ENCODE data around the gene FCN2. TPM values are rescaled to one million over a fixed set of nuclear protein-coding genes. Genes with fewer than 3 reads are reported as not detected.

The FCN2 gene
- total RNA-seq, 2 donors from 2014 or later = not detected

DNA sequence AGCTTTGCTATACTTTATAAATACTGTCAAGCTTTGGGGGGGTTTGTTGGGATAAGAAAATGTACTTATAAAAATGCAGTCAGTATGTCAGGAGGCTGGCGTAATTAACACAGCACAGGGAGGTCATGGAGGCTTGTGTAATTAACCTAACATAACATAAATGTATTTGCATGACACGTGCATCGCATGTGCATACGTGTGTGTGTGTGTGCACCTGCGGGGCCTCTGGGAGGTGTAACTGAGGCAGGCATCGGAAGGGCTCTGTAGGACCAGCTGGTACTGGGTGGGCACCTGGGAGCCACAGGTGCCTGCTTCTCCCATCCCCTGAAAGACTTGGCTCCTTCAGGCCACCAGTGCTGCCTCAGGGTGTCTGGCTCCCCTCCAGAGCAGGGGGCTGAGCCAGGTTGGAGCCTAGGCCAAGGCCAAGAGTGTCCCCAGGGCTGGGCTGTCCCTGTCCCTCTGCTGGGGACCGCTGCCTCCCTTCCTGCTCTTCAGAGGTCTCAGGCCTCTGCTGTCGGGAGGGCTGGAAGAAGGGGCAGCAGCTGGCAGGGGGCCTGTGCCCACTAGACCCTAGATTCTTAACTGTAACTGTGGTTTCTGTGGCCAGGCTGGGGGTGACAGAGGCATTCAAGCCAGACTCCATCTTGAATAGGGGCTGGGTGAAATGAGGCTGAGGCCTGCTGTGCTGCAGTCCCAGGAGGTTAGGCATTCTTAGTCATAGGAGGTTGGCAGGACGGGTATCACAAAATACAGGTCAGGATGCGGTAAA is 9.0 kb downstream of the FCN2 start:
- Histone ChIP-seq H3K27me3 (no peaks in the 10 kb centered on the region), H3K27ac (no peak overlapping the region), H3K4me1 (no peaks in the 10 kb centered on the region), H3K4me3 (no peak overlapping the region), H3K36me3 (replicated peaks in 1 of 2; ENCODE audit: insufficient read depth in 1 of 2, low read depth in 2 of 2) (no peaks in the 10 kb centered on the region), H3K9me3 (no peaks in the 10 kb centered on the region)
- intact Hi-C loops (cut with DNase I) = no loop called here
- 80 to 84% methylated on average over 10 of the region's 10 CpGs for WGBS, 2 donors
- no peak for TF ChIP-seq POLR2A (IDR thresholded peaks at IDR 0.05)
- no peak for TF ChIP-seq CTCF (IDR thresholded peaks at IDR 0.05)
- DNase-seq (no peak), ATAC-seq (no peak)

DNA sequence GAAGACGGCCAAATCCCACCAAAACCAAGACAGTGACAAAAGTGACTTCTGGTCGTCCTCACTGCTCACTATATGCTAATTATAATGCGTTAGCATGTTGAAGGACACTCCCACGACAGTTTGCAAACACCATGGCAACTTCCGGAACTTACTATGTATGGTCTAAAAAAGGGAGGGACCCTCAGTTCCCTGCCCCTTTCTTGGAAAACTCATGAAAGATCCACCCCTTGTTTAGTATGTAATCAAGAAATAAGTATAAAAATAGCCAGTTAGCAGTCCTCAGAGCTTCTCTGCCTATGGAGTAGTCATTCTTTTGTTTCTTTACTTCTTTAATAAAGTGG is 9.5 kb downstream of the FCN2 start:
- 60 to 67% methylated on average over 5 of the region's 5 CpGs for WGBS, 2 donors
- intact Hi-C loops (cut with DNase I) = no loop called here
- peak in 1 of 4 donors; percentile 0 for DNase-seq

GRCh38 chr9:134891053-134891452 is 10.4 kb downstream of the FCN2 start:
- H3K4me3 ChIP-seq = no peak overlapping the region
- no peaks in the 10 kb centered on the region for H3K36me3 ChIP-seq (replicated peaks in 1 of 2; ENCODE audit: insufficient read depth in 1 of 2, low read depth in 2 of 2)
- no peak for DNase-seq
- TF ChIP-seq POLR2A (IDR thresholded peaks at IDR 0.05) (no peak), CTCF (IDR thresholded peaks at IDR 0.05) (no peak)
- peaks cover 0 to 4% (median 0%) of the 10 kb centered on the region in 3 donors for H3K9me3 ChIP-seq
- no peaks in the 10 kb centered on the region for H3K4me1 ChIP-seq
- intact Hi-C loops (cut with DNase I) = no loop called here
- H3K27ac ChIP-seq = no peak overlapping the region
- ATAC-seq = no peak
- 54 to 67% methylated on average over 8 of the region's 8 CpGs for WGBS, 2 donors
- H3K27me3 ChIP-seq = no peaks in the 10 kb centered on the region

More for the DNA sequence above, 9.5 kb downstream of the FCN2 start:
- H3K27me3 ChIP-seq = no peaks in the 10 kb centered on the region
- H3K4me1 ChIP-seq = no peaks in the 10 kb centered on the region
- TF ChIP-seq POLR2A (IDR thresholded peaks at IDR 0.05) (no peak), CTCF (IDR thresholded peaks at IDR 0.05) (no peak)
- no peak overlapping the region for H3K4me3 ChIP-seq
- peaks cover 0 to 3% (median 0%) of the 10 kb centered on the region in 3 donors for H3K9me3 ChIP-seq
- ATAC-seq = no peak
- H3K27ac ChIP-seq = no peak overlapping the region
- no peaks in the 10 kb centered on the region for H3K36me3 ChIP-seq (replicated peaks in 1 of 2; ENCODE audit: insufficient read depth in 1 of 2, low read depth in 2 of 2)

DNA sequence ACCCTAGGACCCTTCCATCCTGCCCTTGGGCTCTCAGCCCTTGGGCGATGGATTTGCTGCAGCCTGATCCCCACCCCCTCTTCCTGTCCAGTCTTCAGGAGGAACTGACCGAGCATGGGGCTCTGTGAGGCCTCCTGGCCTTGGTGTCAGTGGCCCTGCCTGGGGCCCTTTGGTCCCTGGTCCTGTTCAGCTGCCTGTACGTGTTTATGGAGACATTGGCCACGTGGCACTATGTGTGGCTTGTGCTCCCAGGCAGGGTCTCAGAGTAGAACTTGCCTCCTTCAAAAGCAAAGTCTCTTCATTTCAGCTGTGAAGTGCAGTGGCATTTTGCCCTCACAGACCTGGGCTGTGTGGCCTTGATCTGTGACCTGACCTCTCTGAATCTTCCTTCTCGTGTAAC is 11.1 kb downstream of the FCN2 start:
- intact Hi-C loops (cut with DNase I) = no loop called here
- WGBS, 2 donors = 64 to 74% methylated on average over 5 of the region's 5 CpGs

More for the DNA sequence above, 11.1 kb downstream of the FCN2 start:
- ATAC-seq = no peak
- Histone ChIP-seq H3K27ac (no peak overlapping the region), H3K9me3 (peaks cover 0 to 4% (median 0%) of the 10 kb centered on the region in 3 donors), H3K36me3 (replicated peaks in 1 of 2; ENCODE audit: insufficient read depth in 1 of 2, low read depth in 2 of 2) (no peaks in the 10 kb centered on the region), H3K4me1 (no peaks in the 10 kb centered on the region), H3K4me3 (no peak overlapping the region), H3K27me3 (no peaks in the 10 kb centered on the region)
- TF ChIP-seq POLR2A (IDR thresholded peaks at IDR 0.05) (no peak), CTCF (IDR thresholded peaks at IDR 0.05) (no peak)
- no peak for DNase-seq

All from body of pancreas (tissue), 4 donors.